Measurements from ENCODE around the gene LARGE2.

- TF ChIP-seq EZH2 (IDR thresholded peaks at IDR 0.05; ENCODE audit: borderline replicate concordance, insufficient read depth, low read length, poor library complexity, severe bottlenecking) (no peak), CTCF (IDR thresholded peaks at IDR 0.05; ENCODE audit: poor library complexity, severe bottlenecking) (no peak), REST (IDR thresholded peaks at IDR 0.05; ENCODE audit: borderline replicate concordance) (no peak), RAD21 (conservative IDR thresholded peaks at IDR 0.05) (no peak)
Measured at GRCh38 chr11:45906096-45906682, 16.3 kb upstream of the LARGE2 start.

All from neural cell (in vitro differentiated cells).